Stimulated activated CD4-positive, alpha-beta T cell treated with anti-CD3 and anti-CD28 coated beads, TNF-alpha, amount 100 ng/mL, for 24 hours (primary cell): ENCODE data around the gene ATP10A.
"Not testable (repeated sequence)": the region's sequence is repeated elsewhere in the genome, so short reads cannot be mapped to it uniquely, and the experiment has no call there.

Experiments used
- DNase-seq, 3 experiments: peaks; one replicate each; pipeline ENCODE4 v3.0.0-alpha.2; 2020; ENCODE audit warnings: low read depth in 3 of 3

ATP10A gene

DNA sequence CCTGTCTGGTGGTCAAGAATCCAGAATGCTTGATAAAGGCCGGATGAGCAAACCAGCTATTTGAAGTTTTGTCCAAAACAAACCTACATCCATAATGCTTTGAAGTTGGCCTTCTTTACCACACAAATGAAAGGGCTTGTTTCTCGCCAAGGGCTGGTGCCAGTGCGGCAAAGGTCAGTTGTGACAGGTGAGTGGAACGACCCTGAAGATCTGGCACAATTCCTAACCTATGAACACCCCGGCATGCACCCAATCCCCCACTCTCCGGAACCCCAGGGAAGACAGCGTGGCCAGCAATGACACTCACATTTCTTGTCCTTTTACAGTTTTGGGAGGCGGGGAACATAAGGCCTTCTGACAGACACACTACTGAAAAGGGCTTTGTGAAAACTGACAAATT is 90.6 kb downstream of the ATP10A start:
- DNase-seq: no peak

DNA sequence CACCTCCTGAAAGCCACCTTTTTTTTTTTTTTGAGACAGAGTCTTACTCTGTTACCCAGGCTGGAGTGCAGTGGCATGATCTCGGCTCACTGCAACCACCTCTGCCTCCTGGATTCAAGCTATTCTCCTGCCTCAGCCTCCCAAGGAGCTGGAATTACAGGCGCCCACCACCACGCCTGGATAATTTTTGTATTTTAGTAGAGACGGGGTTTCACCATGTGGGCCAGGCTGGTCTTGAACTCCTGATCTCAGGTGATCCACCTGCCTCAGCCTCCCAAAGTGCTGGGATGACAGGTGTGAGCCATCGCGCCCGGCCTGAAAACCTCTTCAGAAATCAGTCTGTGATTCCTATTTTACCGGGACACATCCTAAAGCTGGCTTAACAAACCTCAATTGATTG is 91.4 kb downstream of the ATP10A start:
- DNase-seq: not testable (repeated sequence)

GRCh38 chr15:25771338-25771706 is 91.8 kb downstream of the ATP10A start:
- DNase-seq: no peak

GRCh38 chr15:25770618-25771337 is 92.3 kb downstream of the ATP10A start:
- DNase-seq: no peak

DNA sequence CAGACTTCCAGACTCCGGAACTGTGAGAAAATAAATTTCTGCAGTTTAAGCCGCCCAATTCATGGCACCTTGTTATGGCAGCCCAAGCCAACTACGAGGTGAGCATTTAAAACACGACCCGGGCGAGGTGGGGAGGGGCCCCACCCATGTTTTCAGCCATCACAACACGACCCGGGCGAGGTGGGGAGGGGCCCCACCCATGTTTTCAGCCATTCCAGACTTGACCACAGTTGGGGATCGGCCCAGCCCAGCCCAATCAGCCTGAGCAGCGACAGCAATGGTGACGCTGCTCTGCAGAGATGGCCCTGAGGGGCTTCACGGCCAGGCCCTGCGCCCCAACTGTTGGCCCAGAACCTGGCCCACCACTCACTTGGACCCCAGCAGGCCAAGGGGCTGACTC is 93.1 kb downstream of the ATP10A start:
- no peak for DNase-seq

- no peak for DNase-seq
These were observed 94.9 kb downstream of the ATP10A start for GRCh38 chr15:25768271-25768670.

GRCh38 chr15:25767356-25768151 is 95.6 kb downstream of the ATP10A start:
- DNase-seq: no peak

DNA sequence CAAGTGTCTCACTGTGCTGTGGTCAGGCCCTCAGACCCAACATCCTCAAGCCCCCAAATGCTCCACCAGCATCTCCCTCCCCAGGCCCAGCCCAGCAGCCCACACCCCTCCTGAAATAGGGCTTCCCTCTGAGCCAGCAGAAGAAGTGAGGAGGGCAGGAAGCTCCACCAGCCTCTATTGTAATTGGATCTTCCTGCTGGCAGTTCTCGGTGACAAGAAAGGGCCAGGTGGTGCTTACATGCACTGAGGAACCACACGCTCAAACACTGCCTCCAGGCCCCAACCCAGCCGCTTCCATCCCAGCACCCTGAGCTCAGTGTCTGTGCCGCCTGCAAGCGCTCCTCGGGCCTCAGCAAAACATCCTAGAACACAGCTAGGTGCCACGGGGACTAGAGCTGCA is 96.7 kb downstream of the ATP10A start:
- DNase-seq: no peak

- no peak for DNase-seq
These were observed 98.0 kb downstream of the ATP10A start for GRCh38 chr15:25764980-25765735.

DNA sequence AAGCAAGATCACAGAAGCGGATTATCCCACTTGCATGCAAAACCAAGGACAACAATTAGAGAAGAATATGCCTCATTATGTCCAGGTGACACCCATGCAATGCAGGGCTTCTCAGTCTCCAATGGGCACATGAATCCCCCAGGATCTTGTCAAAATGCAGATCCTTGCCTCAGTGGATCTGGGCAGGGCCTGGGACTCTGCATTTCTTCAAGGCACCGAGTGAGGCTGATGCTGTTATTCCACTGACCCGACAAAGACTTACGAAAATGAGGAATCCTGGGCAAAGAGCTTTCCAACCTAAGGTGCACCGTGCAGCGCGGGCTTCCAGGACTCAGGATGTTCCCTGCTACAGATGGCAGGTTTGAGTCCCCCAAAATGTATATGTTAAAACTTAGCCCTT is 99.2 kb downstream of the ATP10A start:
- DNase-seq: no peak

GRCh38 chr15:25763331-25763751 is 99.8 kb downstream of the ATP10A start:
- DNase-seq: no peak

- DNase-seq: no peak
These were observed 101.0 kb downstream of the ATP10A start for GRCh38 chr15:25761971-25762662.

DNA sequence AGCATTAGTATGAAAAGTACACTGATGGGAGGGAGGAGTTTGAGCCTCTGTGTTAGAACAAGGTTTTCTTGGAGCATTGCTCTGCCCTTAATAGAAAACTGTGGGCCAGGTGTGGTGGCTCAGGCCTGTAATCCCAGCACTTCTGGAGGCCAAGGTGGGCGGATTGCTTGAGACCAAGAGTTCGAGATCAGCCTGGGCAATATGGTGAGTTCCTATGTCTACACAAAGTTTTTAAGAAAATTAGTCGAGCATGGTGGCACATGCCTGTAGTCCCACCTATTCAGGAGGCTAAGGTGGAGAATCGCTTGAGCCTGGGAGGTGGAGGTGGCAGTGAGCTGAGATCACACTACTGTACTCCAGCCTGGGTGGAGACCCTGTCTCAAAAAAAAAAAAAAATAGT is 103.7 kb downstream of the ATP10A start:
- DNase-seq: no peak

DNA sequence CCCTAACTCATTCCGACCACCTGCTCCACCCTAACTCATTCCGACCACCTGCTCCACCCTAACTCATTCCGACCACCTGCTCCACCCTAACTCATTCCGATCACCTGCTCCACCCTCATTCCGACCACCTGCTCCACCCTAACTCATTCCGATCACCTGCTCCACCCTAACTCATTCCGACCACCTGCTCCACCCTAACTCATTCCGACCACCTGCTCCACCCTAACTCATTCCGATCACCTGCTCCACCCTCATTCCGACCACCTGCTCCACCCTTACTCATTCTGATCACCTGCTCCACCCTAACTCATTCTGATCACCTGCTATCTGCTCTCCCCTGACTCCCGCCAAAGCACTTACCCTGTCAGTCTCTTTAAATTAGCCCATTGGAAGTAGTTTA is 104.5 kb downstream of the ATP10A start:
- DNase-seq: not testable (repeated sequence)

GRCh38 chr15:25743548-25744275 is 119.4 kb downstream of the ATP10A start:
- DNase-seq: no peak

- DNase-seq: no peak
These were observed 120.2 kb downstream of the ATP10A start for GRCh38 chr15:25742776-25743547.

GRCh38 chr15:25742041-25742730 is 120.9 kb downstream of the ATP10A start:
- no peak for DNase-seq

DNA sequence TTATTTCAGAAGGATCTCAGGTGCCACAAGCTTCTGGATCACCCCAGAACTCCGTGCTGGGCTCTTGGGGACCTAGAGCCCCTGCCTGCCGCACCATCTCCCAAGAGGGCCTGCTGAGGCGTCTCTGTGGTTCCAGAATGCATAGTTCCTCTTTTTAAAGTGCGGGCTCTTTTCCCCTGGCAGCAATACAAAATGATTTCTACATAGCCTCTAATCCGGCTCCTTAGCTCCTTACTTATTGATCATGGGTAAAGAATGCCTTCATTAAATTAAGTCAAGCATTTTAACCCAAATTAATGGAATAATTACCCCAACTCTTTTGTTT is 121.9 kb downstream of the ATP10A start:
- DNase-seq: no peak

- DNase-seq: no peak
These were observed 122.5 kb downstream of the ATP10A start for GRCh38 chr15:25740383-25741255.
